C4-2B (cell line): Measurements from ENCODE around the gene ANKRD11.

Experiments used
- H3K27ac ChIP-seq: fragments of 450-650 bp; 2 replicates; pipeline ENCODE4 v1.5.1; 2017
- ZFX ChIP-seq: fragments of 450-650 bp; IDR thresholded peaks from 2 replicates; pipeline ENCODE4 v1.6.1; 2017
- TF ChIP-seq, protein P1 (sequence below): fragments of 450-650 bp; conservative IDR thresholded peaks from 2 replicates; pipeline ENCODE4 v1.5.1; 2017; ENCODE audit warnings: mild to moderate bottlenecking

The ANKRD11 gene

DNA sequence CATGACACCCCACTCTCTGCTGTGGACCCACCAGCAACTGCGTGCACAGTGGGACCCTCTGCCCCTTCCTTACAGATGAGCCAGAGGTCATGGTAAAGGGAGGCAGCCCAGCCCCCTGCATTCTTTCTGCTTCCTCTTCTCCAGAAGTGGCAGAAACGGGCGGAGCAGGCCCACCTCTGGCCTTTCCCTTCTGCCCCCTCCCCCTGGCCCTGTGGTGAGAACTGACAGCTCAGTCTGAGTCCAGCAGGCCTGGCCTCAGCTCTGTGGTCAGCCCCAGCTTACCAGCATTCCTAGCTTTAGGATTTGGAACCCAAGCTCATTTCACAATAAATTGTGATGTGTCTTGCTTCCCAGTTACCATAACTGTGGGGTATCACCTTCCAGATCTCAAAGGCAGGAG lies 4.8 kb upstream of the ANKRD11 start:
- H3K27ac ChIP-seq, result no peak overlapping the region
- TF ChIP-seq, protein P1, sequence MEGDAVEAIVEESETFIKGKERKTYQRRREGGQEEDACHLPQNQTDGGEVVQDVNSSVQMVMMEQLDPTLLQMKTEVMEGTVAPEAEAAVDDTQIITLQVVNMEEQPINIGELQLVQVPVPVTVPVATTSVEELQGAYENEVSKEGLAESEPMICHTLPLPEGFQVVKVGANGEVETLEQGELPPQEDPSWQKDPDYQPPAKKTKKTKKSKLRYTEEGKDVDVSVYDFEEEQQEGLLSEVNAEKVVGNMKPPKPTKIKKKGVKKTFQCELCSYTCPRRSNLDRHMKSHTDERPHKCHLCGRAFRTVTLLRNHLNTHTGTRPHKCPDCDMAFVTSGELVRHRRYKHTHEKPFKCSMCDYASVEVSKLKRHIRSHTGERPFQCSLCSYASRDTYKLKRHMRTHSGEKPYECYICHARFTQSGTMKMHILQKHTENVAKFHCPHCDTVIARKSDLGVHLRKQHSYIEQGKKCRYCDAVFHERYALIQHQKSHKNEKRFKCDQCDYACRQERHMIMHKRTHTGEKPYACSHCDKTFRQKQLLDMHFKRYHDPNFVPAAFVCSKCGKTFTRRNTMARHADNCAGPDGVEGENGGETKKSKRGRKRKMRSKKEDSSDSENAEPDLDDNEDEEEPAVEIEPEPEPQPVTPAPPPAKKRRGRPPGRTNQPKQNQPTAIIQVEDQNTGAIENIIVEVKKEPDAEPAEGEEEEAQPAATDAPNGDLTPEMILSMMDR, result no peak

DNA sequence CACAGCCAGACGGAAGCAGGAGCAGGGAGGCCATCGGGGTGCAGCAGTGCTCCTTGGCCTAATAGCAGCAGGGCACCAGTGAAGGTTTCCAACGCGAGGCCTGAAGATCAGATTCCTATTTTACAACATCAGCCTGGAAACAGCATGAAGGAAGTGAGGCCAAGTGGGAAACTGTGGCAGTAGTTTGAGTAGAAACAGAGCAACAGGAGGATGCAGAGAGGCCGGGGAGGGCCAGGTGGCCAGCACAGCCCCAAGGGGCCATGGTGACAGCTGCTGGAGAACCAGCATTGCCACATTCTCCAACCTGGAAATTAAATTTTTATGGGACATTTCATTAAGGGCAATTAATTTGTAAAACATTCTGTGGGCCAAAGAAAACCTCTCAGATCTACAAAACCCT lies 3.4 kb upstream of the ANKRD11 start:
- TF ChIP-seq ZFX, result no peak
- no peak overlapping the region for H3K27ac ChIP-seq

DNA sequence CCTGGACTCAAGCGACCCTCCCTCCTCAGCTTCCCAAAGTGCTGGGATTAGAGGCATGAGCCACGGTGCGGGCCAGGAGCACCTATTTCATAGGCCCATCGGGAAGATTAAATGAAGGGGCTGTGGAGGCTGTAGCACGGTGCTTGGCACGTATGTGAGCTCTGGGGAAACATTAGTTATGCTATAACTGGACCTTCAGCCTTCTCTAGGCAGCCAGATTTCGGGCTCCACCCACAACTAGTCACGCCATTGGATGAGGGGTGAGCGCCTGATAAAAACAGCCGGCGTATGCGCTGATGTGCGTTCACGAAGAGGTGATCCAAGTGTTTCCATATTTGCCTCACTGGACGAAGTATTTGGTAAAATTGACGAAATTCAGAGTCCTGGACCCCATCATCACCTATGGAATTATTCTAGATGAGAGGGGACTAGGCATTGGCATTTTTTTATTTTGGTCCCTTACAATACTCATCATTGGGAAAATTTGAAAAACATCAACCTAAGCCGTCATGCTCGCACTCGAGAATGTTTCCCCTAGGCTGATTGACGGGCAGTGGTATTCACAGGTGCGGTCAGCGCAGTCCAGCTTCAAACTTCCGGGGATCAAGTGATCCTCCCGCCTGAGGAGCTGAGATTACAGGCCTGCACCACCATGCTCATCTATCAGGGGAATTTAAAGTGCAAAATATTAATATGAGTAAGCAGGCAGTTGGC lies 1.8 kb upstream of the ANKRD11 start:
- peak overlapping the region; percentile 86 for H3K27ac ChIP-seq
- TF ChIP-seq, protein P1, result no peak
- no peak for TF ChIP-seq ZFX

DNA sequence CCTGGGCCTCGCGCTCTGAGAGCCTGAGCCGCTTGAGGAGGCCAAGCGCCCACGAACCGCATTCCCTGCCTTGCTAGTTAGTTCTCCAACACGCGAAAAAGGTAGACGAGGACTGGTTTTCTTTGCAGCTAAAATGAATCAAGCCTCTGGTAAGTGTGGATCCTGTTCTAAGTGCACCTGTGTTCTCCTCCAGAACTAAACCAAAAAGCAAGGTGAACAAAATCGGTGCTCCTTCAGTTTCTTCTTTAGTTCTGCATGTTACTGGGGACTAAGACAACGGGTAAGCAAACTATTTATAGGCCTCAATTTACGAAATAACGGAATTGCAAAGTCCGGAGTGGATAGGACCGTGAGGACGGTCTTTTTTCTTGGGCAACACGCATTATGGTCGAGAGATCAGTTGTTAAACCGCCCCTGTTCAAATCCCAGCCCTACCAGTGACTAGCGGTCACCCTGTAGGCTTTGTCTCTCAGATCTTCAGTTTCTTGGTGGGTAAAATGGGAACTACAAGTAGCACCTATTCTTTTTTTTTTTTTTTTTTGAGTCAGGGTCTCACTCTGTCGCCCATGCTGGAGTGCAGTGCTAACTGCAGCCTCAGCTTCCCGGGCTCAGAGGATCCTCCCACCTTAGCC lies 993 bp upstream of the ANKRD11 start:
- TF ChIP-seq, protein P1, result no peak
- no peak for TF ChIP-seq ZFX
- peak overlapping the region; percentile 86 for H3K27ac ChIP-seq

DNA sequence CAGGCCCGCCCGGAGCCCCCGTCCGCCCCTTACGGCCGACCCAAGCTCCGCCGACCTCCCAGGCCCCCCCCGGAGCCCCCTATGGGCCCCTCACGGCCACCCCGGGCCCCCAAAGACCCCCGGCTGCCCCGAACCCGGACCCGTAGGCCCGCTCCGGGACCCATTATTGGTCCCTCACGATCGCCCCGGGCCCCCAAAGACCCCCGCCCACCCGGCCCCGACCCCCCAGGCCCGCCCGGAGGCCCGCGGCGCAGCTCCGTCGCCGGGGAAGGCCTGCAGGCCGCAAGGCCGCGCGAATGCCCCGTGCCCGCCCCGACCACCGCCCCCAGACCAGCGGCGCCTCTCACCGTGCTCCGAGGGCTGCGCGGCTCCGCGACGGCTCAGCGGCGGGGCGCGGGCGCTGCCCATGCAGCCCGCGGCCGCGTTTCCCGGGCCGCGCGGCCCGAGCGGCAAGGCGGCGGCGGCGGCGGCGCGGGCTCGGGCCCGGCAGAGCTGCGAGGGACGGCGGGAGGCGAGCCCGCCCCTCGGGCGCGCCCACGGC lies 393 bp downstream of the ANKRD11 start:
- H3K27ac ChIP-seq, result peak overlapping the region; percentile 86

DNA sequence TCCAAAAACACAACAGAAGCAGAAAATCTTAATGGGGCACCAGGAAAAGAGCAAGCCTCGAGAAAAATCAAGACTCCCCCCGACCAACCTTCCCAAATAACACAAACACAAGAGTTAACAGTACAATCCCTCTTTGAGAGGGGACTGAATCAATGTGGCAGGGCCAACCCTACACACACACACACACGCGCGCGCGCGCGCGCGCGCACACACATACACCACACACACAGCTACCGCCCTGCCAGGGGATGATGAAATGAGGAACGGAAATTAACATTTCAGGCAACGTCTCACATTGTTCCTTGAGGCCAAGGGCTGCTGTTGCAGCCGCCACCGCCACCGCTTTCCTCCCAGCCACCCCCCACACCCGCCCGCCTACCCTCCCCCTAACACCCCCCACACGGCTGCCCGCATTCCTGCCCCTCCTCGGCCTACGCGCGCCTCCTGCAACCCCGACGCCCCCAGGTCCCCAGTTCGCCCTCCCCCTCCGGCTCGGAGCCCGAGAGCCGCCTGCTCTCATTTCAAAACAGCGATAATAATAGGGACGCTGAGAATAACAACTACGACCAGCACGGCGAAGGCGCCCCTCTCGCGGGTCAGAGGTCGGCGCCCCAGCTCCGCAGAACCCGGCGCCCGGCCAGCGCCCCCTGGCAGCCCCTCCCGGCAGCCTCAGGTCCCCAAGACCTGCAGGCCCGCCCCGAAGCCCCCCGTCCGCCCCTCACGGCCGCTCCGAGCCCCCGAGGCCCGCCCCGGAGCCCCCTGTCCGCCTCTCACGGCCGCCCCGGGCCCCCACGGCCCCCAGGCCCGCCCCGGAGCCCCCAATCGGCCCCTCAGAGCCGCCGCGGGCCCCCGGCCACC lies 1.1 kb downstream of the ANKRD11 start:
- TF ChIP-seq ZFX, result no peak
- TF ChIP-seq, protein P1, result no peak; the same call in 1 of the 2 replicates
- peak overlapping the region; percentile 86 for H3K27ac ChIP-seq

More for the DNA sequence above, 393 bp downstream of the ANKRD11 start:
- TF ChIP-seq ZFX, result peak; percentile 94
- TF ChIP-seq, protein P1, result no peak

DNA sequence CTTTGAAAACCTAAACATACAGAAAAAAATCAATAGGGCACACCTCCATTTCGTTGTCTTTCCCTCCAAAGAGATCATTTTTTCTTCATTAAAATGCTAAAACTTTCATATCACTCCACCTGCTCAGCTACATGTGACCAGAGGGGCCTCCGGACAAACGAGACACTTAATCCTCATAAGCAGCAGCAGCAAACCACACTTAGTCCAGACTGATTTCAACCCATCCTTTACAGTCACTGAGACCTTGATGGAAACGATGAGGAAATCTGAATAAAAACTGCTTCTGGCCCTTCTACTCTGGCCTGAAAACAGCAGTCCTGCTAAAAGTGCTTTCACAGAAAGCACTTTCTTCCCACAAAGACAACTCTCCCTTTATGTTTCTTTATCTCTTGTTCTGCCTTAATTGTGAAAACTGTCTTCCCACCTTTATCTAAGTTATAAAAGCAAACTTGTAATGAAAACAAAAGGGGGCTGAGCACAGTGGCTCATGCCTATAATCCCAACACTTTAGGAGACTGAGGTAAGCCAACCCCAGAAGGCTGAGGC lies 4.6 kb downstream of the ANKRD11 start:
- TF ChIP-seq, protein P1, result no peak
- no peak for TF ChIP-seq ZFX
- no peak overlapping the region for H3K27ac ChIP-seq
